OCI-LY3 (cell line): ENCODE data around the gene SLC5A3.

Source experiments
- H2AFZ ChIP-seq: fragments of 200-600, 300-600 bp; shearing (Covaris generic); 2 replicates; pipeline ENCODE4 v1.6.0; 2014; ENCODE audit warnings: antibody characterized with exemption, low read depth, low read length
- H3K27ac ChIP-seq: fragments of 200-600, 300-600 bp; sonication (generic); 2 replicates; pipeline ENCODE4 v1.5.1; 2014; ENCODE audit warnings: mild to moderate bottlenecking, low read length, moderate library complexity, mixed read lengths
- H3K27me3 ChIP-seq: fragments of 200-600, 300-600 bp; sonication (generic); 2 replicates; pipeline ENCODE4 v1.6.1; 2014; ENCODE audit warnings: low read depth, low read length, mixed read lengths
- H3K36me3 ChIP-seq: fragments of 200-600, 300-600 bp; sonication (generic); replicated peaks from 2 replicates; pipeline ENCODE3; 2014; ENCODE audit warnings: low read depth, low read length, mixed read lengths
- H3K4me1 ChIP-seq: fragments of 300-600, 200-600 bp; sonication (generic); 2 replicates; pipeline ENCODE4 v1.6.1; 2014; ENCODE audit warnings: low read length, mixed read lengths
- H3K4me2 ChIP-seq: fragments of 200-600, 300-600 bp; sonication (generic); 2 replicates; pipeline ENCODE4 v1.6.1; 2014; ENCODE audit warnings: low read length, mixed read lengths
- H3K4me3 ChIP-seq: fragments of 300-600, 200-600 bp; sonication (generic); 2 replicates; pipeline ENCODE4 v1.5.1; 2014; ENCODE audit warnings: antibody characterized with exemption, mild to moderate bottlenecking, low read length, moderate library complexity
- H3K79me2 ChIP-seq: fragments of 300-600, 200-600 bp; shearing (Covaris generic); 2 replicates; pipeline ENCODE4 v1.6.1; 2014; ENCODE audit warnings: mild to moderate bottlenecking, low read length, mixed read lengths
- H3K9ac ChIP-seq: fragments of 300-600, 200-600 bp; shearing (Covaris generic); 2 replicates; pipeline ENCODE4 v1.6.0; 2014; ENCODE audit warnings: mild to moderate bottlenecking, low read length, moderate library complexity
- H3K9me3 ChIP-seq: fragments of 200-600, 300-600 bp; shearing (Covaris generic); 2 replicates; pipeline ENCODE4 v1.6.1; 2014; ENCODE audit warnings: low read length, mixed read lengths; ENCODE audit not compliant: insufficient read depth
- H4K20me1 ChIP-seq: fragments of 200-600, 300-600 bp; sonication (generic); 2 replicates; pipeline ENCODE4 v1.6.1; 2016; ENCODE audit warnings: low read length, mixed read lengths; ENCODE audit not compliant: insufficient read depth
- EZH2phosphoT487 ChIP-seq: fragments of 200-600 bp; shearing (Covaris generic); IDR thresholded peaks from 2 replicates; pipeline ENCODE4 v1.6.1; 2018; ENCODE audit warnings: antibody characterized with exemption, mixed run types, low read depth
- TF ChIP-seq, protein P1 (sequence below): fragments of 200-600, 300-600 bp; sonication (generic); IDR thresholded peaks from 2 replicates; pipeline ENCODE4 v1.5.1; 2014; ENCODE audit warnings: antibody characterized with exemption, low read length, low read depth

SLC5A3 gene

DNA sequence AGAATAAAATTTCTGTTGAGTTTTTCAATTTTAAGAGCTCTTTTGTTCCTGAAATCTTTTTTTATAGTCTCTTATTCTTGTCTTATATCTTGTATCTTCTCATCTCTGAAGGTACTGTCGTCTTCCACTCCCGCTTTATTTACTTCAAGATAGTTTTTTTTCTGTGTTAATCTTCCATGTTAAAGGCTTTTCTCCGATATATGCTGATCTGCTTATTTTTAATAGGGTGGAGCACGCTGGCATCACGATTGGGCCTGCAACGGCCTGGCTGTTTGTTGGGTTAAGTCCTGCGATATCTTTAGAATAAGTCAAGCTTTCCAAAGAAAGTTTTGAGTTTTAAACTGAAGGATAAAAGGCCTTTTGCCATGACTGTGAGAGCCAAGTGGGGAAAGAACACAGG, 35.7 kb downstream of the SLC5A3 start:
- Histone ChIP-seq H3K4me2 (no peak overlapping the region), H3K36me3 (no peaks in the 10 kb centered on the region), H3K79me2 (peaks cover 4% of the 10 kb centered on the region; the same call in 1 of the 2 replicates), H3K9me3 (no peaks in the 10 kb centered on the region), H2AFZ (no peak overlapping the region), H3K27me3 (no peaks in the 10 kb centered on the region), H3K9ac (no peak overlapping the region), H3K4me1 (no peaks in the 10 kb centered on the region), H3K27ac (no peak overlapping the region), H3K4me3 (no peak overlapping the region), H4K20me1 (no peaks in the 10 kb centered on the region)
- no peak for TF ChIP-seq EZH2phosphoT487
- TF ChIP-seq, protein P1, sequence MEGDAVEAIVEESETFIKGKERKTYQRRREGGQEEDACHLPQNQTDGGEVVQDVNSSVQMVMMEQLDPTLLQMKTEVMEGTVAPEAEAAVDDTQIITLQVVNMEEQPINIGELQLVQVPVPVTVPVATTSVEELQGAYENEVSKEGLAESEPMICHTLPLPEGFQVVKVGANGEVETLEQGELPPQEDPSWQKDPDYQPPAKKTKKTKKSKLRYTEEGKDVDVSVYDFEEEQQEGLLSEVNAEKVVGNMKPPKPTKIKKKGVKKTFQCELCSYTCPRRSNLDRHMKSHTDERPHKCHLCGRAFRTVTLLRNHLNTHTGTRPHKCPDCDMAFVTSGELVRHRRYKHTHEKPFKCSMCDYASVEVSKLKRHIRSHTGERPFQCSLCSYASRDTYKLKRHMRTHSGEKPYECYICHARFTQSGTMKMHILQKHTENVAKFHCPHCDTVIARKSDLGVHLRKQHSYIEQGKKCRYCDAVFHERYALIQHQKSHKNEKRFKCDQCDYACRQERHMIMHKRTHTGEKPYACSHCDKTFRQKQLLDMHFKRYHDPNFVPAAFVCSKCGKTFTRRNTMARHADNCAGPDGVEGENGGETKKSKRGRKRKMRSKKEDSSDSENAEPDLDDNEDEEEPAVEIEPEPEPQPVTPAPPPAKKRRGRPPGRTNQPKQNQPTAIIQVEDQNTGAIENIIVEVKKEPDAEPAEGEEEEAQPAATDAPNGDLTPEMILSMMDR: no peak

GRCh38 chr21:34110594-34111202, 37.3 kb downstream of the SLC5A3 start:
- no peak overlapping the region for H3K4me3 ChIP-seq
- H3K4me1 ChIP-seq: no peaks in the 10 kb centered on the region
- no peaks in the 10 kb centered on the region for H3K36me3 ChIP-seq
- H4K20me1 ChIP-seq: no peaks in the 10 kb centered on the region
- no peak for TF ChIP-seq EZH2phosphoT487
- TF ChIP-seq, protein P1: no peak
- no peak overlapping the region for H3K4me2 ChIP-seq
- no peak overlapping the region for H3K27ac ChIP-seq
- H3K79me2 ChIP-seq: peaks cover 3% of the 10 kb centered on the region; the same call in 1 of the 2 replicates
- H2AFZ ChIP-seq: no peak overlapping the region
- no peak overlapping the region for H3K9ac ChIP-seq
- no peaks in the 10 kb centered on the region for H3K9me3 ChIP-seq
- H3K27me3 ChIP-seq: no peaks in the 10 kb centered on the region

GRCh38 chr21:34112316-34113033, 39.1 kb downstream of the SLC5A3 start:
- Histone ChIP-seq H2AFZ (no peak overlapping the region), H3K4me3 (no peak overlapping the region), H3K9ac (no peak overlapping the region), H3K79me2 (no peaks in the 10 kb centered on the region; the same call in 1 of the 2 replicates), H3K36me3 (no peaks in the 10 kb centered on the region), H3K27me3 (no peaks in the 10 kb centered on the region), H3K4me1 (no peaks in the 10 kb centered on the region), H4K20me1 (no peaks in the 10 kb centered on the region), H3K4me2 (no peak overlapping the region), H3K9me3 (no peaks in the 10 kb centered on the region), H3K27ac (no peak overlapping the region)
- TF ChIP-seq EZH2phosphoT487: no peak
- TF ChIP-seq, protein P1: no peak

DNA sequence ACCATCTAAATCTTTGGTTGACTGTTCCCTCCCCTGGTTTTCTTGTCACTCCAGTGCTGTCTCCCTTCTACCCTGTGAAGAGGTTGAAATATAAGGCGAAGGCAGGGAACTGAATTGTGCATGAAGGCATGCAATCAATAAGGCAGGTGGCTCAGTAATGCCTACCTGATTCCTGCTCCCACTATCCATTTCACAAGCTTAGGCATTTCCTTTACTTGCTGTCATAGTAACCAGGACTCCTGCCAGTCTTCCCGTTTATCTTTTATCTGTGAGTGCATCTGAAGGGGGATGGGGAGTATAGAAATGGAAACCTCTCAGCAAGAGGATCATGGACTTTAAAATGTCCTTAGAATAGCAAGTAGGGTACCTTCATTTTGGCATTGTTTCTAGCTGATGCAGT, 40.5 kb downstream of the SLC5A3 start:
- Histone ChIP-seq H3K4me1 (no peaks in the 10 kb centered on the region), H3K9me3 (no peaks in the 10 kb centered on the region), H3K4me2 (no peak overlapping the region), H3K4me3 (no peak overlapping the region), H3K79me2 (no peaks in the 10 kb centered on the region; the same call in 1 of the 2 replicates), H3K27ac (no peak overlapping the region), H2AFZ (no peak overlapping the region), H4K20me1 (no peaks in the 10 kb centered on the region), H3K27me3 (no peaks in the 10 kb centered on the region), H3K36me3 (no peaks in the 10 kb centered on the region), H3K9ac (no peak overlapping the region)
- TF ChIP-seq, protein P1: no peak
- TF ChIP-seq EZH2phosphoT487: no peak
